Measurements from ENCODE around the gene GLG1. TPM values are rescaled to one million over a fixed set of nuclear protein-coding genes. Genes with fewer than 3 reads are reported as not detected.

GLG1 gene
- total RNA-seq, 2 donors from 2014 or later: 102 to 123 TPM

GRCh38 chr16:74564451-74564984, 42.4 kb downstream of the GLG1 start:
- no peaks in the 10 kb centered on the region for H3K36me3 ChIP-seq
- H3K4me1 ChIP-seq: peaks cover 0 to 33% of the 10 kb centered on the region in 2 donors
- no peak overlapping the region for H3K27ac ChIP-seq
- H3K9me3 ChIP-seq: no peaks in the 10 kb centered on the region
- no peaks in the 10 kb centered on the region for H3K27me3 ChIP-seq
- DNase-seq (ENCODE audit: low spot score): no peak
- TF ChIP-seq, protein P1, sequence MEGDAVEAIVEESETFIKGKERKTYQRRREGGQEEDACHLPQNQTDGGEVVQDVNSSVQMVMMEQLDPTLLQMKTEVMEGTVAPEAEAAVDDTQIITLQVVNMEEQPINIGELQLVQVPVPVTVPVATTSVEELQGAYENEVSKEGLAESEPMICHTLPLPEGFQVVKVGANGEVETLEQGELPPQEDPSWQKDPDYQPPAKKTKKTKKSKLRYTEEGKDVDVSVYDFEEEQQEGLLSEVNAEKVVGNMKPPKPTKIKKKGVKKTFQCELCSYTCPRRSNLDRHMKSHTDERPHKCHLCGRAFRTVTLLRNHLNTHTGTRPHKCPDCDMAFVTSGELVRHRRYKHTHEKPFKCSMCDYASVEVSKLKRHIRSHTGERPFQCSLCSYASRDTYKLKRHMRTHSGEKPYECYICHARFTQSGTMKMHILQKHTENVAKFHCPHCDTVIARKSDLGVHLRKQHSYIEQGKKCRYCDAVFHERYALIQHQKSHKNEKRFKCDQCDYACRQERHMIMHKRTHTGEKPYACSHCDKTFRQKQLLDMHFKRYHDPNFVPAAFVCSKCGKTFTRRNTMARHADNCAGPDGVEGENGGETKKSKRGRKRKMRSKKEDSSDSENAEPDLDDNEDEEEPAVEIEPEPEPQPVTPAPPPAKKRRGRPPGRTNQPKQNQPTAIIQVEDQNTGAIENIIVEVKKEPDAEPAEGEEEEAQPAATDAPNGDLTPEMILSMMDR (IDR thresholded peaks at IDR 0.05): no peak
- H3K4me3 ChIP-seq: no peak overlapping the region

DNA sequence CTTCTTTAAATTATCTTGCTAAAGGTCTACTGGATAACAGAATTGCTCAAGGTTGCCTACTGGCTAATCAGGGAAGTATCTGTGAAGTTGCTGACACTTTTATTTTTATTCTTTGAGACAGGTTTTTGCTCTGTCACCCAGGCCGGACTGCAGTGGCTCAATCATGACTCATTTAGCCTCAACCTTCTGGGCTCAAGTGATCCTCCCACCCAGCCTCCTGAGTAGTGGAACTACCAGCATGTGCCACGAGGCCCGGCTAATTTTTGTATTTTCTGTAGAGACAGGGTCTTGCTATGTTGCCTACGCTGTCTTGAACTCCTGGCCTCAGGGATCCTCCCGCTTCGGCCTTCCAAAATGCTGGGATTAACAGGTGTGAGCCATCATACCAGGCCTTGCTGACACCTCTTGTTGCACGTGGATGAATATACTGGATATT, 43.1 kb downstream of the GLG1 start:
- Histone ChIP-seq H3K4me3 (no peak overlapping the region), H3K27me3 (no peaks in the 10 kb centered on the region), H3K36me3 (no peaks in the 10 kb centered on the region), H3K4me1 (peaks cover 0 to 33% of the 10 kb centered on the region in 2 donors), H3K9me3 (no peaks in the 10 kb centered on the region), H3K27ac (no peak overlapping the region)
- DNase-seq (ENCODE audit: low spot score): peak; percentile 63
- TF ChIP-seq, protein P1 (IDR thresholded peaks at IDR 0.05): no peak

DNA sequence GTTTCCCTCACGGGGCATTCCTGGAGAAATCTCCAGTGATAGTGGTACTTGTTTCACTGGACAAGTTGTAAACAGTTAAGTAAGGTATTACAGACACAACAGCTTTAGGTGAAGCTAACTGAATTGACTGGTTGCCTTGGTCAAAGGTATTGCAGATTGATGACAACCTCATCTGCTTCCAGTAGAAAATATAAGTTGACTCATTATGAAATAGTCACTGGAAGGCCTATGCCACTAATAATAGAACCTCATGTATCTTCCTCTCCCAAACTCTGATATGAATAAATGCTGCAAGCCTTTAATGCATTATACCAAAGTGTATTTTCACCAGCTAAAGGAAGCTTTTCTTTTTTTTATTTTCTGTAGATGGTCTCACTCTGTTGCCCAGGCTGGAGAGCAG, 44.8 kb downstream of the GLG1 start:
- Histone ChIP-seq H3K27ac (no peak overlapping the region), H3K27me3 (no peaks in the 10 kb centered on the region), H3K4me3 (no peak overlapping the region), H3K9me3 (no peaks in the 10 kb centered on the region), H3K4me1 (peaks cover 0 to 33% of the 10 kb centered on the region in 2 donors), H3K36me3 (no peaks in the 10 kb centered on the region)
- TF ChIP-seq, protein P1 (IDR thresholded peaks at IDR 0.05): no peak
- no peak for DNase-seq (ENCODE audit: low spot score)

GRCh38 chr16:74561626-74562025, 45.3 kb downstream of the GLG1 start:
- TF ChIP-seq, protein P1 (IDR thresholded peaks at IDR 0.05): no peak
- H3K4me1 ChIP-seq: peaks cover 0 to 31% of the 10 kb centered on the region in 2 donors
- H3K36me3 ChIP-seq: no peaks in the 10 kb centered on the region
- no peak overlapping the region for H3K27ac ChIP-seq
- no peak for DNase-seq (ENCODE audit: low spot score)
- no peak overlapping the region for H3K4me3 ChIP-seq
- no peaks in the 10 kb centered on the region for H3K27me3 ChIP-seq
- H3K9me3 ChIP-seq: no peaks in the 10 kb centered on the region

GRCh38 chr16:74560912-74561311, 46.0 kb downstream of the GLG1 start:
- no peak overlapping the region for H3K27ac ChIP-seq
- H3K4me3 ChIP-seq: no peak overlapping the region
- peaks cover 0 to 26% of the 10 kb centered on the region in 2 donors for H3K4me1 ChIP-seq
- no peak for DNase-seq (ENCODE audit: low spot score)
- no peaks in the 10 kb centered on the region for H3K9me3 ChIP-seq
- no peaks in the 10 kb centered on the region for H3K36me3 ChIP-seq
- H3K27me3 ChIP-seq: no peaks in the 10 kb centered on the region
- TF ChIP-seq, protein P1 (IDR thresholded peaks at IDR 0.05): no peak

DNA sequence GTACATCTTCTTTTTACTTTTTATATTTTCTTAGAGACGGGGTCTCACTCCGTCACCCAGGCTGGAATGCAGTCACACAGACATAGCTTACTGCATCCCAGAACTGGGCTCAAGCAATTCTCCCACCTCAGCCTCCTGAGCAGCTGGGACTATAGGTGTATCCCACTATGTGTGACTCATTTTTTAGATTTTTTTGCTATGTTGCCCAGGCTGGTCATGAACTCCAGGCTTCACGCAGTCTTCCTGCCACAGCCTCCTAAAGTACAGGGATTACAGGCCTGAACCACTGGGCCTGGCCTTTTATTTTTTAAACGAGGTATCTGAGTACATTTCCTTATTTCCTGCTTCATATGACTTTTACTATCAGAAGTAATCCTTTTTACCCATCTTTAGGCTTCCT, 48.0 kb downstream of the GLG1 start:
- Histone ChIP-seq H3K4me3 (no peak overlapping the region), H3K4me1 (peaks cover 0 to 17% of the 10 kb centered on the region in 2 donors), H3K27ac (no peak overlapping the region), H3K36me3 (no peaks in the 10 kb centered on the region), H3K27me3 (no peaks in the 10 kb centered on the region), H3K9me3 (no peaks in the 10 kb centered on the region)
- TF ChIP-seq, protein P1 (IDR thresholded peaks at IDR 0.05): no peak
- DNase-seq (ENCODE audit: low spot score): no peak
